Measurements from ENCODE around the gene HNF1A. TPM values are rescaled to one million over a fixed set of nuclear protein-coding genes. Genes with fewer than 3 reads are reported as not detected.

HNF1A gene
- total and polyA plus RNA-seq, 2 of the 13 experiments (the other 11 are each of a cell fraction or from before 2014, with no cell fraction given), result 13.4 to 34.7 TPM

DNA sequence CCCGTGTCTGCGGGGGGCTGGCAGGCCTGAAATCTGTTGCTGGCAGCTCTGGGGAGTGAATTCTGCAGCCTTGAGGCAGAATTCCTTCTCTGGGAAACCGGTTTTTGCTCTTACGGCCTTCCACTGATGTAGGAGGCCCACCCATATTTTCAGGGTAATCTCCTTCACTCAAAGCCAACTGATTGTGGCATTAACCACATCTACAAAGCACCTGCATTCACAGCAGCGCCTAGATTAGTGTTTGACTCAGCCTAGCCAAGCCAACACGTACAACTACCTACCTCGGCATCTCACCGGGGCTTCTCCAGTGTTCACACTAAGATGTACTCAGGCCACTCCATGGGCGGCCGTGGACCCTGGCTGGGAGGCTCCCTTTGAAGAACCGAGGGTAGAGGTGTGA lies 22.2 kb downstream of the HNF1A start:
- 91% methylated on average over 9 of the region's 11 CpGs for WGBS (ENCODE audit: low lambda C conversion rate)
- Histone ChIP-seq H4K20me1 (ENCODE audit: insufficient read depth, low read length) (0 out of 2 replicates have a peak, but pooled peaks cover 2% of the 10 kb centered on the region), H3K9me3 (ENCODE audit: low read length) (no peaks in the 10 kb centered on the region), H3K36me3 (replicated peaks in 1 of 2; ENCODE audit: control insufficient read depth in 1 of 2, insufficient read depth in 2 of 2, low read length in 2 of 2) (peaks cover 49 to 91% of the 10 kb centered on the region in 2 experiments), H3K27me3 (ENCODE audit: control insufficient read depth in 1 of 2, insufficient read depth in 2 of 2, low read length in 2 of 2) (no peaks in the 10 kb centered on the region), H3K4me3 (replicated peaks in 1 of 3; ENCODE audit: insufficient read depth in 1 of 3, low read depth in 2 of 3, low read length in 3 of 3) (no peak overlapping the region), H3K79me2 (ENCODE audit: insufficient read depth, low read length) (no peaks in the 10 kb centered on the region), H3K4me2 (ENCODE audit: low read depth, low read length) (no peak overlapping the region), H3K27ac (ENCODE audit: extremely low read length, insufficient read depth, low read length) (no peak overlapping the region), H3K4me1 (ENCODE audit: insufficient read depth, low read length) (peaks cover 16% of the 10 kb centered on the region; the same call in 1 of the 2 replicates), H2AFZ (ENCODE audit: low read length) (no peak overlapping the region), H3K9ac (ENCODE audit: insufficient read depth, low read depth, low read length) (no peak overlapping the region)
- ATAC-seq (no peak), FAIRE-seq (no peak), DNase-seq (ENCODE audit: low spot score) (no peak)
- CTCF ChIA-PET (ENCODE audit: low intra/inter-chr PET ratio, low total read pairs), result no interaction called here
- intact Hi-C loops (cut with micrococcal nuclease; ENCODE audit: unreplicated experiment), result no loop called here
- POLR2A ChIA-PET, result interaction anchor here (0.7 to 6.7 kb wide), 4 partner anchors 16 to 297 kb away, joined by 3 to 114 read pairs (median 12); partner anchors contain the start of gene HNF1A
- no TSS peak for BruUV-seq (replicated peaks)
- in situ Hi-C loops (cut with HindIII; ENCODE audit: extremely low pct_ligation_motif_present, low pct_unique_long_range_greater_than_20kb), result no loop called here
- TF ChIP-seq, protein P1, sequence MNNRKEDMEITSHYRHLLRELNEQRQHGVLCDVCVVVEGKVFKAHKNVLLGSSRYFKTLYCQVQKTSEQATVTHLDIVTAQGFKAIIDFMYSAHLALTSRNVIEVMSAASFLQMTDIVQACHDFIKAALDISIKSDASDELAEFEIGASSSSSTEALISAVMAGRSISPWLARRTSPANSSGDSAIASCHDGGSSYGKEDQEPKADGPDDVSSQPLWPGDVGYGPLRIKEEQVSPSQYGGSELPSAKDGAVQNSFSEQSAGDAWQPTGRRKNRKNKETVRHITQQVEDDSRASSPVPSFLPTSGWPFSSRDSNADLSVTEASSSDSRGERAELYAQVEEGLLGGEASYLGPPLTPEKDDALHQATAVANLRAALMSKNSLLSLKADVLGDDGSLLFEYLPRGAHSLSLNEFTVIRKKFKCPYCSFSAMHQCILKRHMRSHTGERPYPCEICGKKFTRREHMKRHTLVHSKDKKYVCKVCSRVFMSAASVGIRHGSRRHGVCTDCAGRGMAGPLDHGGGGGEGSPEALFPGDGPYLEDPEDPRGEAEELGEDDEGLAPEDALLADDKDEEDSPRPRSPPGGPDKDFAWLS (CRISPR knock-in tag; IDR thresholded peaks at IDR 0.05; ENCODE audit: borderline replicate concordance), result no peak
- TF ChIP-seq, protein P2, sequence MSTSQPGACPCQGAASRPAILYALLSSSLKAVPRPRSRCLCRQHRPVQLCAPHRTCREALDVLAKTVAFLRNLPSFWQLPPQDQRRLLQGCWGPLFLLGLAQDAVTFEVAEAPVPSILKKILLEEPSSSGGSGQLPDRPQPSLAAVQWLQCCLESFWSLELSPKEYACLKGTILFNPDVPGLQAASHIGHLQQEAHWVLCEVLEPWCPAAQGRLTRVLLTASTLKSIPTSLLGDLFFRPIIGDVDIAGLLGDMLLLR (CRISPR knock-in tag; IDR thresholded peaks at IDR 0.05), result no peak
- TF ChIP-seq ELF1 (CRISPR knock-in tag; IDR thresholded peaks at IDR 0.05) (no peak), ZBTB7A (CRISPR knock-in tag; IDR thresholded peaks at IDR 0.05) (no peak), KMT2A (CRISPR knock-in tag; IDR thresholded peaks at IDR 0.05) (no peak), ZNF3 (CRISPR knock-in tag; IDR thresholded peaks at IDR 0.05) (no peak), ZNF780A (CRISPR knock-in tag; IDR thresholded peaks at IDR 0.05) (no peak), ZNF432 (CRISPR knock-in tag; IDR thresholded peaks at IDR 0.05; ENCODE audit: borderline replicate concordance) (no peak), HMGA1 (CRISPR knock-in tag; conservative IDR thresholded peaks at IDR 0.05) (no peak), SP2 (CRISPR knock-in tag; IDR thresholded peaks at IDR 0.05) (no peak), ZNF558 (CRISPR knock-in tag; IDR thresholded peaks at IDR 0.05; ENCODE audit: borderline replicate concordance) (no peak), IRF2 (CRISPR knock-in tag; IDR thresholded peaks at IDR 0.05) (no peak), ZNF761 (CRISPR knock-in tag; conservative IDR thresholded peaks at IDR 0.05) (no peak), ZNF20 (CRISPR knock-in tag; IDR thresholded peaks at IDR 0.05) (no peak)
- TF ChIP-seq, protein P3, sequence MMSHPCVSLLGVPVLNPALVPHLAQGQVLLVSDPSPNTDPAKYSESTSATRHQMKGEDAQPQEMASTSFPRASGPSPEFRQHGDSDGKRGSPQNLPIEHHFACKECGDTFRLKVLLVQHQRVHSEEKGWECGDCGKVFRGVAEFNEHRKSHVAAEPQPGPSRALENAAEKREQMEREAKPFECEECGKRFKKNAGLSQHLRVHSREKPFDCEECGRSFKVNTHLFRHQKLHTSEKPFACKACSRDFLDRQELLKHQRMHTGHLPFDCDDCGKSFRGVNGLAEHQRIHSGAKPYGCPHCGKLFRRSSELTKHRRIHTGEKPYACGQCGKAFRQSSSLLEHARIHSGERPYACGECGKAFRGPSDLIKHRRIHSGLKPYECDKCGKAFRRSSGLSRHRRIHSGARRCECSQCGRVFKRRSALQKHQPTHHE (CRISPR knock-in tag; IDR thresholded peaks at IDR 0.05; ENCODE audit: borderline replicate concordance), result no peak
- TF ChIP-seq, protein P4, sequence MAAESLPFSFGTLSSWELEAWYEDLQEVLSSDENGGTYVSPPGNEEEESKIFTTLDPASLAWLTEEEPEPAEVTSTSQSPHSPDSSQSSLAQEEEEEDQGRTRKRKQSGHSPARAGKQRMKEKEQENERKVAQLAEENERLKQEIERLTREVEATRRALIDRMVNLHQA (CRISPR knock-in tag; IDR thresholded peaks at IDR 0.05), result no peak
- TF ChIP-seq, protein P5, sequence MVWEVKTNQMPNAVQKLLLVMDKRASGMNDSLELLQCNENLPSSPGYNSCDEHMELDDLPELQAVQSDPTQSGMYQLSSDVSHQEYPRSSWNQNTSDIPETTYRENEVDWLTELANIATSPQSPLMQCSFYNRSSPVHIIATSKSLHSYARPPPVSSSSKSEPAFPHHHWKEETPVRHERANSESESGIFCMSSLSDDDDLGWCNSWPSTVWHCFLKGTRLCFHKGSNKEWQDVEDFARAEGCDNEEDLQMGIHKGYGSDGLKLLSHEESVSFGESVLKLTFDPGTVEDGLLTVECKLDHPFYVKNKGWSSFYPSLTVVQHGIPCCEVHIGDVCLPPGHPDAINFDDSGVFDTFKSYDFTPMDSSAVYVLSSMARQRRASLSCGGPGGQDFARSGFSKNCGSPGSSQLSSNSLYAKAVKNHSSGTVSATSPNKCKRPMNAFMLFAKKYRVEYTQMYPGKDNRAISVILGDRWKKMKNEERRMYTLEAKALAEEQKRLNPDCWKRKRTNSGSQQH (CRISPR knock-in tag; IDR thresholded peaks at IDR 0.05; ENCODE audit: low read depth), result no peak
- TF ChIP-seq, protein P6, sequence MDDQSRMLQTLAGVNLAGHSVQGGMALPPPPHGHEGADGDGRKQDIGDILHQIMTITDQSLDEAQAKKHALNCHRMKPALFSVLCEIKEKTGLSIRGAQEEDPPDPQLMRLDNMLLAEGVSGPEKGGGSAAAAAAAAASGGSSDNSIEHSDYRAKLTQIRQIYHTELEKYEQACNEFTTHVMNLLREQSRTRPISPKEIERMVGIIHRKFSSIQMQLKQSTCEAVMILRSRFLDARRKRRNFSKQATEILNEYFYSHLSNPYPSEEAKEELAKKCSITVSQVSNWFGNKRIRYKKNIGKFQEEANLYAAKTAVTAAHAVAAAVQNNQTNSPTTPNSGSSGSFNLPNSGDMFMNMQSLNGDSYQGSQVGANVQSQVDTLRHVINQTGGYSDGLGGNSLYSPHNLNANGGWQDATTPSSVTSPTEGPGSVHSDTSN (CRISPR knock-in tag; IDR thresholded peaks at IDR 0.05; ENCODE audit: borderline replicate concordance), result no peak

Data from HepG2 (cell line).